Measurements from ENCODE around the gene U2SURP.

GRCh38 chr3:143040261-143040879 is 39.0 kb downstream of the U2SURP start:
- TF ChIP-seq POLR2A (IDR thresholded peaks at IDR 0.05; ENCODE audit: low read length) (no peak), GATA1 (IDR thresholded peaks at IDR 0.05; ENCODE audit: low read depth, low read length) (no peak)

Measured in erythroblast (primary cell).